RKO (cell line): ENCODE data around the gene CLEC6A.
"Not testable (repeated sequence)": the region's sequence is repeated elsewhere in the genome, so short reads cannot be mapped to it uniquely, and the experiment has no call there.

Experiments
- DNase-seq: peaks from one replicate; pipeline ENCODE4 v3.0.0-alpha.2; 2016; ENCODE audit warnings: low spot score

CLEC6A gene

DNA sequence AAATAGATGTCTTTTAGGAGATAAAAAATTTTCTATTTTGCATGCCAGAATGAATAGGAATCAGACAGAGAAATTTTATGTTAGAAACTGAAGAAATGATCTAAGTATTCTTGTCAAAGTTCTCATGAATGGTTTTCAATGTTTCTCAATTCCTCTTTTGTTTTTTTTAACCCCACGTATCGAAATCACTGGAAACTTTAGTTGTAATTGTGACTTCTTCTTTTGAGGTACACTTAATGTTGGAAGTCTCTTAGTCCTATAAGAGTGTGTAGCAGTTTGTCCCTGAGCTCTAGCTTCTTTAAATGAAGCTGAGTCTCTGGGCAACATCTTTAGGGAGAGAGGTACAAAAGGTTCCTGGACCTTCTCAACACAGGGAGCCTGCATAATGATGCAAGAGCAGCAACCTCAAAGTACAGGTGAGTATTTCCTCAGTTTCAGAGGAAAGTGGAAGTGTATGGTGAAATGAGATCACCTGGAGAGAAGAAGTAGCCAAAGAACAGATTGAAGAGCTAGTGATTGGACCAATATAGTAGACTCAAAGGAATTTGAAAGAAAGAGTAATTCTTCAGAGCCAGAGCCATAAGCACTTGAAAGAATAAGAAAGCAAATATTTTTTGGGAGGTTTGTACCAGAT lies at the start of gene CLEC6A:
CLEC6A (plus strand) TSS at position 236 of the 634 bp plus-strand sequence; CDS start at position 386, 150 bp downstream.
- DNase-seq, result no peak

DNA sequence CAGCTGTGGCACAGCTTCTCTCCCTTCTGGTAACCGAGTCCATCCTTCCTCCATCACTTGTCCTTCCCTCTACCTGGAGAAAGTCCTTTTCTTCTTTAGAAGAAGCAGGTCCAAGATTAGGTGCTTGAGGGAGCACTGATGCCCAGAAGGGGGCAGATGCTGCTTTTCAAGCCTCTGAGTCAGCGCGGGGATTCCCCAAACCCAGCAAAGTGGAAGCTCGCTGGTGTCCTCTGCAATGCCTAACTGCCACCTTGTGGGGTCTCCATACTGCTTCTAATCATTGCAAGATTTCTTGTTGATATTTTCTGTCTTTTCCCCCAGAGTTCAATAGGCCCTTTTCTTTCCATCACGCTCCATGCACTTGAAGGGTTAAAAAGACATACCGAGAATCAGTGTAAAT lies 36.2 kb upstream of the CLEC6A start:
- DNase-seq, result not testable (repeated sequence)

DNA sequence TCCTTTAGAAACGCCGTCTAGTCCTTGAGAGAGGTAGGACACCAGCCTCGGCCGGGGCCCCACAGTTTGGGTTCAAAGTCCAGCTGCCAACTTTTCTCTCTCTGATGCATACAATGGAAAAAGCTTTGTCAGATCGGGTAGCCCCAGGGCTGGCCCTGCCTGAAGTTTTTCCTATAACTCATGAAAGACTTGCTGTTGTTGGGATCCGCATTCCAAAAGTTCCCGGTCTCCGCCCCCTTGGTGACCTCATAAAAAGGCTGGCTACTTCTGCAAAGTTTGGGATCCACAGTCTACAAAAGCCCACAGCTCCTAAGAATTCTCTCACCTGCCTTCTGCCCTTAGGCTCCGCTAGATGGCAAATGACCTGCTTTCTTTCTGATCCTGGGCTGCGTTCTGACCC lies 35.3 kb upstream of the CLEC6A start:
- DNase-seq, result no peak

DNA sequence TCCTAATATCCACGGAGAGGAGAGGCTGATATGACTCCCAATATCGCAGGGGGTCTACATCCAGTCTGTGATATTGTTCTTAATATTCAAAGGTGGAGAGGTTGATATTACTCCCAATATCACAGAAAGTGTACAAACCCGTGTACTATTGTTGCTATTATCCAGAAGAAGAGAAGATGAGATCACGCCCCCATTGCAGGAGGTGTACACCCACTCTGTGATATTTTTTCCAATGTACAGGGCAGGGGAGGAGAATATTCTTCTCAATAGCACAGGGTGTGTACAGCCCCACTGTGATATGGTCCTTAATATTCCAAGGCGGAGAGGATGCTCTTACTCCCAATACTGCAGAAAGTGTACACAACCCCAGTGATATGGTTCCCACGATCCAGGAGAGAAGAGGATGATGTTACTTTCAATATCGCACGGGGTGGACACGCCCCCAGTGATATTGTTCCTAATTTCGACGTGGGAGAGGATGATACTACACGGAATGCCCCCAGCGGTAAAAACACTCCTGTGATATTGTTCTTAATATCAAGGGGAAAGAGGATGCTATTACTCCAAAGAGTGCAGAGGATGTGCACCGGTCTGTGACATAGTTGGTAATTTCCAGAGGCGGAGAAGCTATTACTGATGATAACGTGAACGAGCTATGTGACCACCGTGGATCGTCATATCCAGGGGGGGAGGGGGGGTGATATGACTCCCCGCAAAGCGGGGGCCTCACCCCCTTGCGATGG lies 11.1 kb upstream of the CLEC6A start:
- not testable (repeated sequence) for DNase-seq

DNA sequence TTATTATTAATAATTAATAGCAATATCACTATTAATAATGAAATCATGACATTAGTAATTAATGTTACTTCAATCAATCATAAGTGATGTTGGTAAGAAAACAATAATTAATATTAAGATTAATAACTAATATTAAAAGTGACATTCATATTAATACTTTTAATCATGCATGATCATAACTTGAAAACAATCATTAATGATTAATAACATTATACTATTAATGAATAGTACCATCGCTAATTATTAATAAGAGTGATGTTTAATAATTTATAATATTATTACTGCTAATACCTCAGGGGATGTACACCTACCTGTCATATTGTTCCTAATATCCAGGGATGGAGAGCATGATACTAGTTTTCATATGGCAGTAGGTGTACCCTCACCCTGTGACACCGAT lies 10.0 kb upstream of the CLEC6A start:
- no peak for DNase-seq

DNA sequence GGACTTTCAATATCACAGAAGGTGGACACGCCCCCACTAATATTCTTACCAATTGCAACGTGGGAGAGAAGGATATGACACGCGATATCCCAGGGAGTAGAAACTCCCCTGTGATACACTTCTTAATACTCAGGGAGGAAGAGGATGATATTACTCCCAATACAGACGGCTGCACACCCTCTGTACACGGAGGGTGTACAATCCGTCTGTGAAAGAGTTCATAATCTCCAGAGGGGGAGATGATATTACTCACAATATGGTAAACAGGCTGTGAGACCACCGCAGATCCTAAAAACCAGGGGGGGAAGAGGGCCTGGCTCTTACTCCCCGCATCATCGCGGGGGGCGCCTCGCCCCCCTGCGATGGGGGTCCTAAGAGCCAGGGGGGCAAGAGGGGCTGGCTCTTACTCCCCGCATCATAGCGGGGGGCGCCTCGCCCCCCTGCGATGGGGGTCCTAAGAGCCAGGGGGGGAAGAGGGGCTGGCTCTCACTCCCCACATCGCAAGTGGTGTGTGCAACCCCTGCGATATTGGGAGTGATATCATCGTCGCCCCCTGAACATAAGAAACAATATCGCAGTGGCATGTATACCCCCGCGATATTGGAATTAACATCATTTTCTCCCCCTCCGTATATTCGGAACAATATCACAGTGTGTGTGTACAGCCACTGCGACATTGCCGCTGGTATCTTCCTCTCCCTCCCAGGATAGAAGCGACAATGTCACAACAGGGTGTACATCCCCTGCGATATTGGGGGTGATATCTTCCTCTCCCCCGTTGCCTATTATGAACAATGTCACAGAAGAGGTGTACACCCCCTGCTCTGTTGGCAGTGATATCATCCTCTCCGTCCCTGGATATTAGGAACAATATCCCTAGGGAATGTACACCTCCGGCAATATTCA lies 8.9 kb upstream of the CLEC6A start:
- DNase-seq, result no peak

DNA sequence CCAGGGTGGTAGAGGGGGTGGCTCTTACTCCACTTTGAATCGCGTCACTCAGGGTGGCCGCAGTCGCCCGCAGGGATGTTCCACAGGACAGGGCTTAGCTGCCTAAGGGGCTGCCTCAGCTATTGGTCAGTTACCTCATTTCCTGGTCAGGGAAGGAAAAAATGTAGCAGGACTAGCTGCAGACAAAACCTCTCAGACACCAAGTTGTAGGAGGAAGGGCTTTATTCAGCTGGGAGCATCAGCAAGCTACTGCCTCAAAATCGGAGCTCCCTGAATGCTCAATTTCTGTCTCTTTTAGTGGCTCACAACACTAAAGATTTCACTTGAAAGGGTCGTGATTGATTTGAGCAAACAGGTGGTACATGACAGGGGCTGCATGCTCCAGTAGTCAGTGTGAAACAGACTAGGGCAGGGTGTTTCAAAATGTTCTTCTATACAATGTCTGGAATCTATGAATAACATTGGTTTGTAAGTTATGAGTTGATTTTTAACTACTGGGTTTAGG lies 6.4 kb upstream of the CLEC6A start:
- no peak for DNase-seq

DNA sequence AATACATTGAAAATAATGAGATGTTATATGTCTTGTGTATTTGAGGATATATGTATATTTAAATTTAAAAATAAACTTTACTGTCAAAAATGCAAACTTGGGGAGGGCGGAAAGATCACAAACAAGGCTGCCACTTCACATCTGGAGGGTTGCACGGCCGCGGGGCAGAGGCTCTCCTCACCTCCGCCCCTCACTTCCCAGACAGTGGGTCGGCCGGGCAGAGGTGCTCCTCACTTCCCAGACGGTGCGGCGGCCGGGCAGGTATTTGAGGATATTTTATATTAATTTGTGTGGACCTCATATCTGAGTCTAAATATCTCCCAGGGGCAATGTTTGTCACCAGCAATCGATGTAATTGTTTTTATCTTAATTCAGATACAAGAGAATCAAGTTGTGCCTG lies 3.7 kb upstream of the CLEC6A start:
- no peak for DNase-seq

DNA sequence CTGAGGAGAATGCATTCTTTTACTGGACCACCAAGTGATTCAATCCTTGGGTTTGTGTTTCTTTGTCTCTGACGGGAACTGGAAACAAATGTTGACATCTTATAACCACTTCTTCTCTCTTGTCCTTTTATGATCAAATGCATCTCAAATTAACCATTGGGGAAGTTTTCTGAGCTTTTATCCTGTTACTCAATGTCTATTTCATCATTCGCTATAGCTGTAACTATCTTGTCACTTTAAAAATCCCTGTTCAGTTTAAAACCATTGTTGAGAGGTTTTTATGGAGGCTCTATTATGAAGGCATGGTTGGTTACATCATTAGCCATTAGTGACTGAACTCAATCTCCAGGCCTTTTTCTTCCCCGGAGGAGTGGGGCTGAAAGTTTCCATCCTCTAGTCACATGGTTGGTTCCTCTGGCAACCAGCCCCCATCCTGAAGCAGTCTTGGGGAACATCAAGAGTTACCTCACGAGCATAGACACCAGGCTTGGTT lies 2.7 kb upstream of the CLEC6A start:
- no peak for DNase-seq

DNA sequence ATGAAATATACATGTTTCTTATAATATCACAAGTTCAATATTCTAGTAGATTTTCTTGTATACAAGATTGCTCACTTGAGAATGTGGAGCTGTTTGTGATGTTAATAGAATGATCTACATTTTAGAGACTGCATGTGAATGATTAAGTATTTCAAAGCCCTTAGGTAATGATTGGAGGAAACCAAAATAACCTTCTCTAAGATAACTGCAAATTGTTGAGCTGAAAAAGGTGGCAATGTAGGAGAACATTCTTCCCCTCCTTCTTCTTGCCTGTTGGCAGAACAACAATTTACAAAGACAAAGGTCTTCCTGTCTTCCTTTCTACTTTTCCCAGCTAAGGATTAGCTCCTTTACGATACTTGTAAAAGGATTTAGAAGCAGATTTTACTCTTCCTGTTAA lies 2.0 kb upstream of the CLEC6A start:
- no peak for DNase-seq

DNA sequence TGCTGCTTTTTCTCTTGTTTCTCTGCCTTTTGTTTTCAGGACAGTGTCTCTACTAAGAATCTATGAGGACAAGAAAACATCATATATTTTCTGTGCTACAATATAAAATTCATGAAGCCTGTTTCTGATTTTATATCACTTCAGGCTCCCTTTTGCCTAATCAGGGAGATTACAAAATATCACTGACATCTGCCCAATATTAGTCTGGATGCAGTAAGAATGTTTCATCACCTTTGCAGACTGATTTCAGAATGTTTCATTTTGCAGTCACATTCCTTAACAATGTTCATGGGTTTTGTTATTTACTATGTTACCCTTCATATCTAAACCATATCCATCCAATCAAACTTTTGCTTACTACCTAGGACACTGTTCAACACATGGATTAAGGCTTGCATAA lies 491 bp upstream of the CLEC6A start:
- no peak for DNase-seq

DNA sequence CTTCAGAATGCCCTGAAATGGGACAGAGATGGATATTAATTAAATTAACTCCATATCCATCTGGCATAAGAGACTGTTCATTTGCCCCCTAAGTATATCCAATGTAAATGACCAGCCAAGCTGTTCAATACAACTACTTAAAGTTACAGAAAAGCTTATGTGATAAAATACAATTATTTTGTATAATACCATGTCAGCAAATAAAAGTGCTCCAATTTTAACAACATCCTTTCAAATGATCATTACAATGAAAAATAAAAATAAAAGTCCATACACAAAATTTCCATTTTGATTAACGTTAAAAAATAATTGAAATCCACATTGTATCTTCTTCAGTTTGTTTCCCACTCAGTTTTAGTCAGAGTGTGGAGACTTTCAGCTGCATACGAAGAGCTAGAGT lies 5.7 kb downstream of the CLEC6A start:
- DNase-seq, result no peak

DNA sequence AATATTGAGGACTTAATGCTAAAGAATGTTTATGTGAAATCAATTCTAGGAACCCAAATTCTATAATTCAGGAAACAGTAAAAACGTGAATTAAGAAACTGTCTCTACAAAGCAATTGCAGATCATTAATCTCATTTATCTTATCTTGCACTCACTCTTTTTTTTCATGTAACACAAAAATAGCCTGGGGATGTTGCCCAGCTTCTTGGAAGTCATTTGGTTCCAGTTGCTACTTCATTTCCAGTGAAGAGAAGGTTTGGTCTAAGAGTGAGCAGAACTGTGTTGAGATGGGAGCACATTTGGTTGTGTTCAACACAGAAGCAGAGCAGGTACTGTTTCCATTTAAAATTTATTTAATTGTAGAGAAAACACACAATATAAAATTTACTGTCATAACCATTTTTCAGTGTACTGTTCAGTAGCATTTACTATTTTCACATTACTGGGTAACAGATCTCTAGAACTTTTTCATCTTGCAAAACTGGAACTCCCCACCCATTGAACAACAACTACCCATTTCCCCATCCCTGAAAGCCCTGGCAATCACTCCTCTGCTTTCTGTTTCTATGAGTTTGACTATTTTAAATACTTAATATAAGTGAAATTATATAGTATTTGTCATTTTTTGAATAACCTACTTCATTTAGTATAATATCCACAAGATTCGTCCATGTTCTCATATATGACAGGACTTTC lies 9.7 kb downstream of the CLEC6A start:
- no peak for DNase-seq

DNA sequence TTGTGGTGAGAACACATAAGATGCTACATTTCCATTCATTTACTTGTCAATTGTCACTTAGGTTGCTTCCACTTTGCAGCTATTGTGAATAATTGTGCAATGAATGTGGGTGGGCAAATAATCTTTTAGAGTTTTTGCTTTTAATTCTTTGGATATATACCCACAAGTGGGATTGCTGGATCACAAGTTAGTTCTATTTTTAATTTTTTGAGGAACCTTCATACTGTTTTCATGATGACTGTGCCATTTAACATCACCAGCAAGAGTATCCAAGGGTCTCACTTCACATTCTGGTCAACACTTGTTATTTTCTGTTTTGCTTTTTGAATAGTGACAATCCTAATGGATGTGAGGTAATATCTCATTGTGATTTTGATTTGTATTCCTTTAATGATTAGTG lies 10.5 kb downstream of the CLEC6A start:
- no peak for DNase-seq

DNA sequence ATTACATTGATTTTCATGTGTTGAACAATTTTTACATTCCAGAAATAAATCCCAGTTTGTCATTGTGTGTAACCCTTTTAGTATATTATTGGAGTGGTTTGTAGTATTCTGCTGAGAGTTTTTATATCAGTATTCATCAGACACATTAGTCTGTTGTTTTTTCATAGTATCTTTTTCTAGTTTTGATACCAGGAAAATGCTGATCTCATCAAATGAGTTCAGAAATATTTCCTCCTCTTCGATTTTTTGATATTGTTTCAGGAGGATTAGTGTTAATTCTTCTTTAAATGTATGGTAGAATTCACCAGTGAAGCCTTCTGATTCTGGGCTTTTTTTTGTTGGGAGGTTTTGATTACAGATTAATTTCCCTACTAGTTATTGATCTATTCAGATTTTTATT lies 15.3 kb downstream of the CLEC6A start:
- DNase-seq, result no peak

DNA sequence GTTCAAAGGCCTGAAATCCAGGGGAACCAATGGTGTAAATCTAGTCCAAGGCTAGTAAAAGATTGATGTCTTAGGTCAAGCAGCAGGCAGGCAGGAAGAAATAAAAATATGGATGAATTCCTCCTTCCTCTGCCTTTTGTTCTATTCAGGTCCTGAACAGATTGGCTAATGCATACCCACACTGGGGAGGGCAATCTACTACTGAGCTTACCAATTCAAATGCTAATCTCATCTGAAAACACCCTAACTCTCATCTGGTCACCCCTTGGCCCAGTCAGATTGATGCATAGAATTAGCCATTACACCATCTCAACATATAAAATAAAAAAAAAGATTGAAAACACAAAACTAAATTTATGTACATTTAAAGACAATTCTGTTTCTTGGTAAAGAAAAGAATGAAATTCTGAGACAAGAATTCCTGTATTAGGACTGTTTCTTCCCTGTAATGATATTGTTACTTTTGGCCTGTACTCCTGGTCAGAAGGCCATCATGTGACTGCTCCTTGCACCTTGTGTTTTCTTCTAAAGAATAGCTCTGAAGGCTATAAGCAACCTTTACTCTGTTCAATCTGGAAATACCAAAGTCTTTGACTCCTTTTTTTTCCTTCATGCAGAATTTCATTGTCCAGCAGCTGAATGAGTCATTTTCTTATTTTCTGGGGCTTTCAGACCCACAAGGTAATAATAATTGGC lies 19.9 kb downstream of the CLEC6A start:
- DNase-seq, result no peak

DNA sequence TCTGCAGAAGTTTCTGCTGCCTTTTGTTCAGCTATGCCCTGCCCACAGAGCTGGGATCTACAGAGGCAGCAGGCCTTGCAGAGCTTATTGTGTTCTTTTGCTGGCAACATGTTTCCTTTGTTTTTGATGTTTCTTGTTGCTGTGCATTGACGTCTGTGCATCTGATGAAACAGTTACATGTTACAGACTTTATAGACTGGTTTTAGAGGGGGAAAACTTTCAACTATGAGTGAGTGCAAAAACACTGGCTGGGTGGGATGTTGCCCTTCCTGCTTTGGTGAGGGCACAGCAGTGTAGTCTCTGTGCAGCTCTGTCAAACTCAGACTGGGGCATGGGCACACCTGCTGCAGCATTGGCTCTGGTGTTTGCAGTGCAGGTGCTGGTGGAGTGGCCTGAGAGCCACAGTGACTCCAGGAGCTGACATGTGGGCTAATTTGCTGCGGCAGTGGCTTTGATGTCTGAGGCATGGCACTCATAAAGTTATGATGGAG lies 26.9 kb downstream of the CLEC6A start:
- no peak for DNase-seq

DNA sequence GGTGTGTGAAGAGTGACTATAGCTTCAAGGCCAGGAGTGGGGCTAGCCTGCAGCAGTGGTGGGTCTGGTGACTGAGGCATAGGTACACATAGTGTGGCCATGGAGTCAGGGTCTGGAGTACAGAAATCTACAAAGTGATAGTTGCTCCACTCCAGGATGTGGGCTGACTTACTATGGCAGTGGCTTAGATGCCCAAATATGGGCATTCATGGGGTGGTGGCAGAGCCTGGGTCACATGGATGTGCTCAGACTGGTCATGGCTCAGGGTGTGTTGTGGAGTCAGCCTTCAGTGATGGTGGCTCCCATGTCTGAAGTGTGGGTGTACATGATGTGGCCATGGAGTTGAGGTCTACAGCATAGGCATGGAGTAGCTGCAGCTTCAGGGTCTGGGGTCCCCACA lies 27.3 kb downstream of the CLEC6A start:
- DNase-seq, result no peak

DNA sequence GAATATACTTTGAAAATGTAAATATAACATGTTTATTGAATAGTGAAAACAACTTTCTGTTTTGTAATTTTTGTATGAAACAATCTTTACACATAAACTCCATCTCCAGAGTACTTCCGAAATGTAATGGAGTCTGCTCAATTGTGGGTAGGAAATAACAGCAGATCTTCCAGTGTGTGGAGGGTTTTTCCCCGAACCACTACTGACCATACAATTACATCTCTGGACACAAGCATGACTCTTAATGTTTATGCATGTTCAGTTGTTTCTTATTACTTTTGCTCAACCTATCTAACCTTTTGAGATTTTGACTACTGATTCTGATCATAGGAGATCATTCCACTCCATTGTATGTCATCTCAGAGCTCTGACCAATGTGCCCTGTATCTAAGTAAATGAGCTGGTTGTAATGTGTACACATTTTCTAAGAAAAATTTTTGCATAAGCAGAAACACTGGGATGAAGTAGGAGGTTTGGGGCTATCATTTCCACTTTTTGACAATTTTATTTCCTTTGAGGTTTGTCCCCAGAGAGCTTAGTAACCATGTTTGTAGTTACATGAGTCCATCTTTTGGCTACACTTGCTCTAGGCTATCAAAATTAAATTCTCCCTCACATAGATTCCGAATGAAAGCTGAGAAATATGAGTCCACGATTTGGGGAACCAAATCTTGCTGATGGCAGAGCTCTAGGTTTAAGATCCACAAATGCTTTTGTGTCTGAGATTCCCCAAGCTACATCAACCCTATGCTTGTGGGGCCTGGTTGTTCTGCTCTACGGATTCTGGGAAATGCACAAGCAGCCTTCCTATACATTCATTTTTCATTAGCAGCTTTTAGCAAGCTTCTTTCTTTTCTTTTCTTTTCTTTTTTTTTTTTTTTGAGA lies 36.1 kb downstream of the CLEC6A start:
- no peak for DNase-seq

DNA sequence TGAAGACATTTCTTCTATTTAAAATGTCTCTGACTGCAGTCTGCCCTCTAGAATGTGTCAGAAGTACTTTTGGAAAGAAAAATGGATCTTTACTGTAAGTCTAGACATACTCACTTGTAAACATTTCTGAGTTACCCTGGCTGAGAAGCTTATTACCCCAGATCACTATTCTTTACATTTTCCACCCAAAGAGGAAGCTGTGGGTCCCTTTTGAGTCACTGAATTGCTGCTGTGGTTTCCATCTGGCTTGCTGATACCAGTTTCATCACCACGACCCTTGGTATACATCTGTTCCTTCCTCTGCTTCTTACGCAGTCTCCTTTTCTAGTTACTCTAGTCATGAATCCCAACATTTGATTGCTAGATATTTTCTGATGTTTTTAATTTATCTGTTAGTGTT lies 37.3 kb downstream of the CLEC6A start:
- no peak for DNase-seq
